ENCODE results near the gene CCIN.
"Not testable (repeated sequence)": the region's sequence is repeated elsewhere in the genome, so short reads cannot be mapped to it uniquely, and the experiment has no call there.

Gene CCIN

DNA sequence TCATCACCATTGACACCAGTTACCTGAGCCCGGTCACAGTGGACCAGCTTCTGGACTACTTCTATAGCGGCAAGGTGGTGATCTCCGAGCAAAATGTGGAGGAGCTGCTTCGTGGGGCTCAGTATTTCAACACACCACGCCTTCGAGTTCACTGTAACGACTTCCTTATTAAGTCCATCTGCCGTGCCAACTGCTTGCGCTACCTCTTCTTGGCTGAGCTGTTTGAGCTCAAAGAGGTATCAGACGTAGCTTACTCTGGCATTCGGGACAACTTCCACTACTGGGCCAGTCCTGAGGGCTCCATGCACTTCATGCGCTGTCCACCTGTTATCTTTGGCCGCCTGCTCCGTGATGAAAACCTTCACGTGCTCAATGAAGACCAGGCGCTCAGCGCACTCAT, 520 bp downstream of the CCIN start:
- POLR2A ChIA-PET, result no interaction called here
- CTCF ChIA-PET, result interaction anchor here (1.2 to 7.9 kb wide), 4 partner anchors 20 to 159 kb away, joined by 3 to 262 read pairs (median 4); no protein-coding TSS in a partner anchor
- DNase-seq (ENCODE audit: extremely low spot score), result no peak
- TF ChIP-seq, protein P1, sequence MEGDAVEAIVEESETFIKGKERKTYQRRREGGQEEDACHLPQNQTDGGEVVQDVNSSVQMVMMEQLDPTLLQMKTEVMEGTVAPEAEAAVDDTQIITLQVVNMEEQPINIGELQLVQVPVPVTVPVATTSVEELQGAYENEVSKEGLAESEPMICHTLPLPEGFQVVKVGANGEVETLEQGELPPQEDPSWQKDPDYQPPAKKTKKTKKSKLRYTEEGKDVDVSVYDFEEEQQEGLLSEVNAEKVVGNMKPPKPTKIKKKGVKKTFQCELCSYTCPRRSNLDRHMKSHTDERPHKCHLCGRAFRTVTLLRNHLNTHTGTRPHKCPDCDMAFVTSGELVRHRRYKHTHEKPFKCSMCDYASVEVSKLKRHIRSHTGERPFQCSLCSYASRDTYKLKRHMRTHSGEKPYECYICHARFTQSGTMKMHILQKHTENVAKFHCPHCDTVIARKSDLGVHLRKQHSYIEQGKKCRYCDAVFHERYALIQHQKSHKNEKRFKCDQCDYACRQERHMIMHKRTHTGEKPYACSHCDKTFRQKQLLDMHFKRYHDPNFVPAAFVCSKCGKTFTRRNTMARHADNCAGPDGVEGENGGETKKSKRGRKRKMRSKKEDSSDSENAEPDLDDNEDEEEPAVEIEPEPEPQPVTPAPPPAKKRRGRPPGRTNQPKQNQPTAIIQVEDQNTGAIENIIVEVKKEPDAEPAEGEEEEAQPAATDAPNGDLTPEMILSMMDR (IDR thresholded peaks at IDR 0.05; ENCODE audit: control extremely low read depth, extremely low read depth, low read depth, missing control alignments), result no peak

- DNase-seq (ENCODE audit: extremely low spot score), result no peak
- CTCF ChIA-PET, result interaction anchor here (3.1 to 7.9 kb wide), 2 partner anchors 70 to 158 kb away, joined by 6 to 262 read pairs; no protein-coding TSS in a partner anchor
- POLR2A ChIA-PET, result no interaction called here
- TF ChIP-seq, protein P1 (IDR thresholded peaks at IDR 0.05; ENCODE audit: control extremely low read depth, extremely low read depth, low read depth, missing control alignments), result no peak
These were observed 1.3 kb downstream of the CCIN start for GRCh38 chr9:36170531-36170930.

GRCh38 chr9:36173861-36174260, 4.7 kb downstream of the CCIN start:
- CTCF ChIA-PET, result interaction anchor here (1.2 to 3.3 kb wide), 4 partner anchors 10 to 72 kb away, joined by 3 to 15 read pairs (median 8); partner anchors contain the start of gene CLTA
- no peak for DNase-seq (ENCODE audit: extremely low spot score)
- POLR2A ChIA-PET, result no interaction called here
- TF ChIP-seq, protein P1 (IDR thresholded peaks at IDR 0.05; ENCODE audit: control extremely low read depth, extremely low read depth, low read depth, missing control alignments), result no peak

DNA sequence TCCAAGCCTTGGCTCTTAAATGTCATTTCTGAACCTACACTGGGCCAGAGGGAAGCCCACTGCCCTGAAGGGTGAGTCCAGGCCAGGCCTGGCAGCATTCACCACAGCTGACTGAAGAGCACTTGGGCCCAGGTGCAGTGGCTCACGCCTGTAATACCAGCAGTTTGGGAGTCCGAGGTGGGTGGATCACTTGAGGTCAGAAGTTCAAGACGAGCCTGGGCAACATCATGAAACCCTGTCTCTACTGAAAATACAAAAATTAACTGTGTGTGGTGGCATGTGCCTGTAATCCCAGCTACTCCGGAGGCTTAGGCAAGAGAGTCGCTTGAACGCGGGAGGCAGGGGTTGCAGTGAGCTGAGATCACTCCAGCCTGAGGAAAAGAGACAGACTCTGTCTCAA, 5.1 kb downstream of the CCIN start:
- CTCF ChIA-PET, result interaction anchor here (0.9 to 3.3 kb wide), 6 partner anchors 7 to 72 kb away, joined by 3 to 15 read pairs (median 4); partner anchors contain the start of gene CLTA
- POLR2A ChIA-PET, result no interaction called here

DNA sequence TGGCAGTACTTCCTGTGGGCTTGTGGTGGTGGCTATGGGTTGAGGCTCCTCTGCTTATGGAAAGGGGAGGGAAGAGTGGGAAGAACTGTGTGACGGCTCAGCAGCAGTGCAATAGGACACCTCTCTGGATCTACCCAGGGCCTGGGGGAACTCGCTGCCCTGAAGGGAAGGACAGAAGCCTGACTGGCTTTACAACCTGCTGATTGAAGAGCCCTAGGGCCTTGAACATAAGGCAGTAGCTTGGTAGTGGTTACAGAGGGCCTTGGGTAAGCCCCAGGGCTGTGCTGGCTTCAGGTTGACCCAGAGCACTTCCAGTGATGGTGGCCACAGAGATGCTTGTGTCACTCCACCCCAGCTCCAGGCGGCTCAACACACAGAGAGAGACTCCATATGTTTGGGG, 5.5 kb downstream of the CCIN start:
- POLR2A ChIA-PET, result no interaction called here
- no peak for DNase-seq (ENCODE audit: extremely low spot score)
- CTCF ChIA-PET, result interaction anchor here (0.9 to 3.3 kb wide), 5 partner anchors 8 to 72 kb away, joined by 3 to 15 read pairs (median 5); partner anchors contain the start of gene CLTA
- TF ChIP-seq, protein P1 (IDR thresholded peaks at IDR 0.05; ENCODE audit: control extremely low read depth, extremely low read depth, low read depth, missing control alignments), result no peak

More for the DNA sequence above, 5.1 kb downstream of the CCIN start:
- TF ChIP-seq, protein P1 (IDR thresholded peaks at IDR 0.05; ENCODE audit: control extremely low read depth, extremely low read depth, low read depth, missing control alignments), result no peak
- no peak for DNase-seq (ENCODE audit: extremely low spot score)

GRCh38 chr9:36175209-36175608, 6.0 kb downstream of the CCIN start:
- DNase-seq (ENCODE audit: extremely low spot score); POLR2A ChIA-PET: not testable (repeated sequence)
- CTCF ChIA-PET, result interaction anchor here (0.9 to 3.3 kb wide), 5 partner anchors 8 to 73 kb away, joined by 3 to 17 read pairs (median 10); partner anchors contain the start of gene CLTA

DNA sequence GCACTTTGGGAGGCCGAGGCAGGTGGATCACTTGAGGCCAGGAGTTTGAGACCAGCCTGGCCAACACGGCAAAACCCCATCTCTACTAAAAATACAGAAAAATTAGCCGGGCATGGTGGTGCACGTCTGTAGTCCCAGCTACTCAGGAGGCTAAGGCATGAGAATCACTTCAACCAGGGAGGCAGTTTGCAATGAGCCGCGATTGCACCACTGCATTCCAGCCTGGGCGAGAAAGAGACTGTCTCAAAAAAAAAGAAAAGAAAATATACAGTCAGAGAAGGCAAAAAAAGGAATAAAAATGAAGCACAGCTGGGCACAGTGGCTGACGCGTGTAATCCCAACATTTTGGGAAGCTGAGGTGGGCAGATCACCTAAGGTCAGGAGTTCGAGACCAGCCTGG, 7.3 kb downstream of the CCIN start:
- DNase-seq (ENCODE audit: extremely low spot score); POLR2A ChIA-PET: not testable (repeated sequence)
- CTCF ChIA-PET, result interaction anchor here (0.9 to 3.3 kb wide), 5 partner anchors 9 to 74 kb away, joined by 3 to 17 read pairs (median 3); partner anchors contain the start of gene CLTA

All from GM10248 (cell line).